Endodermal cell (in vitro differentiated cells): ENCODE measurements around the gene PCDHB5. TPM values are rescaled to one million over a fixed set of nuclear protein-coding genes. Genes with fewer than 3 reads are reported as not detected.
A peak's percentile ranks its signal among the peaks of the same experiment; 100 is the strongest.

Source experiments
- DNase-seq: peaks from one replicate; pipeline ENCODE4 v3.0.0-alpha.2; 2017
- H3K27ac ChIP-seq: 2 replicates; pipeline ENCODE4 v1.5.1; 2013; ENCODE audit warnings: mild to moderate bottlenecking, low read depth, low read length, moderate library complexity
- H3K27me3 ChIP-seq: 2 replicates; pipeline ENCODE4 v1.6.1; 2013; ENCODE audit warnings: mild to moderate bottlenecking, low read length, moderate library complexity; ENCODE audit not compliant: insufficient read depth, control insufficient read depth, poor library complexity, severe bottlenecking
- H3K36me3 ChIP-seq: 2 replicates; pipeline ENCODE4 v1.7.0; 2013; ENCODE audit warnings: mild to moderate bottlenecking, low read length, moderate library complexity; ENCODE audit not compliant: control insufficient read depth, insufficient read depth
- H3K4me1 ChIP-seq: one replicate; pipeline ENCODE4 v1.7.0; 2013; ENCODE audit warnings: low read length; ENCODE audit not compliant: control insufficient read depth, insufficient read depth
- H3K4me3 ChIP-seq: 2 replicates; pipeline ENCODE4 v1.5.1; 2013; ENCODE audit warnings: mild to moderate bottlenecking, low read length, moderate library complexity
- H3K9ac ChIP-seq: 2 replicates; pipeline ENCODE4 v1.6.1; 2013; ENCODE audit warnings: mild to moderate bottlenecking, low read length, moderate library complexity; ENCODE audit not compliant: poor library complexity, severe bottlenecking; ENCODE audit errors: extremely low read depth
- H3K9me3 ChIP-seq: 2 replicates; pipeline ENCODE4 v1.6.1; 2013; ENCODE audit warnings: mild to moderate bottlenecking, low read length, moderate library complexity; ENCODE audit not compliant: control insufficient read depth
- H3K27ac Mint-ChIP-seq: 2 replicates; pipeline ENCODE4 v1.8.0; 2020; ENCODE audit warnings: mixed read lengths
- H3K27me3 Mint-ChIP-seq: 2 replicates; pipeline ENCODE4 v1.8.0; 2021; ENCODE audit warnings: mild to moderate bottlenecking, mixed read lengths; ENCODE audit not compliant: insufficient read depth
- H3K36me3 Mint-ChIP-seq: 2 replicates; pipeline ENCODE4 v1.8.0; 2020; ENCODE audit warnings: low read depth, mixed read lengths
- H3K4me1 Mint-ChIP-seq: 2 replicates; pipeline ENCODE4 v1.8.0; 2020; ENCODE audit warnings: mixed read lengths
- H3K4me3 Mint-ChIP-seq: 2 replicates; pipeline ENCODE4 v1.8.0; 2020; ENCODE audit warnings: mild to moderate bottlenecking, moderate library complexity, mixed read lengths
- H3K9me3 Mint-ChIP-seq: 2 replicates; pipeline ENCODE4 v1.8.0; 2020; ENCODE audit warnings: mild to moderate bottlenecking, mixed read lengths
- CTCF ChIP-seq: fragments of 200-600 bp; sonication (generic); conservative IDR thresholded peaks from 2 replicates; pipeline ENCODE4 v1.5.0; 2021; ENCODE audit warnings: antibody characterized with exemption, mild to moderate bottlenecking
- WGBS, 2 experiments: methylation state at CpG; one replicate each; pipeline versions ENCODE4 v1.1.5 to v1.1.7; 2013; ENCODE audit warnings: missing lambda C conversion rate in 2 of 2, mixed read lengths in 1 of 2; ENCODE audit not compliant: insufficient coverage in 1 of 2, insufficient read length in 1 of 2; 5-methylcytosine and 5-hydroxymethylcytosine counted together
- total RNA-seq, 2 donors: library from RNA; stranded (reverse); fragmentation: NEBNext Ultra II Directional in 1 of 2; extraction: Animal tissue kit (Norgen Biotek cat#: 25700) in 1 of 2; gene quantifications; 2 replicates in 1 of 2; 3 replicates in 1 of 2; pipeline ENCODE4 v1.2.1, GENCODE V29; 2021

Gene PCDHB5
- total RNA-seq, 2 donors from 2014 or later, result 2.4 to 43.5 TPM

DNA sequence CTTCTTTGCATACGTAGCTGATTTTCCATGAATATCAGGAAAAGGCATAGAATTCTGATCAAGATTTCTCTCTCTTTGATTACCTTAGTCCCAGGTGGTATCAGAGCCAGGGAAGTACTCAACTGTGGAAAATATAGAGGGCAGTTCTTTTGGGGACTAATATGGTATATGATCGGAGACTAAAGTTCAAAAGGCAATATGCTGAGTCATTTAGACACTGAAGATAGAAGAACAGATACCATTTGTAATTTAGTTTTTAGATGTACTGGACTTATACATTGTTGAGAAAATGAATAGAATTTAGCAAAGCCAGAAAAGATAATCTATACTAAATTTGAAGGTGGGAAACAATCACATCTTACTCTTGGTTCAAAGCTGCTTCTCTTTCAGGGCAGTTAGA, 29.7 kb upstream of the PCDHB5 start:
- peaks cover 10% of the 10 kb centered on the region for H3K9me3 ChIP-seq
- no peaks in the 10 kb centered on the region for H3K27me3 Mint-ChIP-seq
- H3K27ac Mint-ChIP-seq, result no peak overlapping the region
- TF ChIP-seq CTCF, result no peak
- no peaks in the 10 kb centered on the region for H3K4me1 Mint-ChIP-seq
- no peaks in the 10 kb centered on the region for H3K27me3 ChIP-seq
- no peak overlapping the region for H3K4me3 Mint-ChIP-seq
- peaks cover 3% of the 10 kb centered on the region for H3K36me3 ChIP-seq
- H3K4me3 ChIP-seq, result no peak overlapping the region
- no peaks in the 10 kb centered on the region for H3K4me1 ChIP-seq
- H3K9ac ChIP-seq, result no peak overlapping the region
- DNase-seq, result no peak
- H3K27ac ChIP-seq, result no peak overlapping the region
- H3K9me3 Mint-ChIP-seq, result peaks cover 17% of the 10 kb centered on the region
- 50 to 71% methylated on average over 1 to 2 of the region's 2 CpGs for WGBS, 2 experiments
- peaks cover 47% of the 10 kb centered on the region for H3K36me3 Mint-ChIP-seq

DNA sequence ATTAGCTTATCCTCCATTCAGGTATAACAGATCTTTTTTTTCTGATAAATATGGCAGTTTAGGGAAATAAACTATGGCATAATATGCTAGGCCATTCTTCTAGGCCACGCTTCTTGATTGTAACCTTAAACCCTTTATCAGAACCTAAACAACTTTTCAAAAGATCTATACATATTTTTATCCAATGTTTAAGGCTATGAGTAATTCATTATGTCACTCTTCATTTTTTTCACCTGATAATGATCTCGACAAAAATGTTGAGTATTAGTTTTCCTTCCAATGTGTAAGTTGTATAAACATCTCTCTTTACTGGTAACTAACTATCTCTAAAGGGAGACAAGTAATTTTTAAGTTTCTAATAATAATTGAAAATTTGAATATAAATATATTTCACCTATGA, 15.8 kb upstream of the PCDHB5 start:
- peaks cover 2% of the 10 kb centered on the region for H3K27me3 Mint-ChIP-seq
- no peak overlapping the region for H3K27ac Mint-ChIP-seq
- Histone ChIP-seq H3K4me3 (no peak overlapping the region), H3K27me3 (no peaks in the 10 kb centered on the region), H3K36me3 (no peaks in the 10 kb centered on the region), H3K9ac (no peak overlapping the region), H3K4me1 (no peaks in the 10 kb centered on the region), H3K27ac (no peak overlapping the region), H3K9me3 (peaks cover 11% of the 10 kb centered on the region)
- no peaks in the 10 kb centered on the region for H3K4me1 Mint-ChIP-seq
- no peak for TF ChIP-seq CTCF
- H3K9me3 Mint-ChIP-seq, result peaks cover 30% of the 10 kb centered on the region
- H3K4me3 Mint-ChIP-seq, result no peak overlapping the region
- no CpG with 5 or more reads among the region's 2 CpGs for WGBS, 2 experiments
- no peak for DNase-seq
- H3K36me3 Mint-ChIP-seq, result peaks cover 20% of the 10 kb centered on the region

GRCh38 chr5:141121563-141121962, 13.4 kb upstream of the PCDHB5 start, which contains the start of gene PCDHB4:
PCDHB4 (plus strand) TSS chr5:141121818; CDS start chr5:141121999, 181 bp downstream.
- Histone ChIP-seq H3K27me3 (no peaks in the 10 kb centered on the region), H3K4me1 (no peaks in the 10 kb centered on the region), H3K4me3 (no peak within 1 kb of the TSS), H3K36me3 (no peaks in the 10 kb centered on the region), H3K9me3 (peaks cover 5% of the 10 kb centered on the region), H3K27ac (no peak within 1 kb of the TSS), H3K9ac (no peak within 1 kb of the TSS)
- no peaks in the 10 kb centered on the region for H3K4me1 Mint-ChIP-seq
- H3K4me3 Mint-ChIP-seq, result no peak within 1 kb of the TSS
- DNase-seq, result peak; percentile 81
- 75 to 80% methylated on average over 11 to 16 of the region's 16 CpGs for WGBS, 2 experiments
- peaks cover 17% of the 10 kb centered on the region for H3K36me3 Mint-ChIP-seq
- H3K9me3 Mint-ChIP-seq, result peaks cover 17% of the 10 kb centered on the region
- TF ChIP-seq CTCF, result peak; percentile 85
- no peak within 1 kb of the TSS for H3K27ac Mint-ChIP-seq
- H3K27me3 Mint-ChIP-seq, result peaks cover 2% of the 10 kb centered on the region
